ENCODE results near the gene PSMG4. TPM values are rescaled to one million over a fixed set of nuclear protein-coding genes. Genes with fewer than 3 reads are reported as not detected.

The PSMG4 gene
- total RNA-seq, 4 donors from 2014 or later: 10.1 to 22.7 (median 16.7) TPM

DNA sequence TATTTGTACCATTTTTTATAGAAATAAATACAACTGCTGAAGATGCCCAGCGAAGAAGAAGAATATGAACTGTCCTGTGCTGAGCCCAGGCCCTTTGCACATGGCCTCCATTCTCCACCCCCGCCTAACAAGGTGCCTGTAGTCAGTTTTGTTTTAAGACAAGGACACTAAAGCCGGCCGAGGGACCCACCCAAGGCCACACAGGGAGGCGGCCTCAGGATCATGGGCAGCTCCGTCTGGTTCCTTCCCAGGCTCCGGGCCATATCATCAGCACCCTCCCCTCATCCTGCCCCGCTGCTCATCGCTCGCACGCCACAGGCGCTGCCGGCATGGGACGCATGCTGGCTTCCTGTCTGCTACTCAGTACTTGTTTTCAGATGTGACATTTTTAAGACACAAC, 21.3 kb downstream of the PSMG4 start:
- Histone ChIP-seq H3K36me3 (no peaks in the 10 kb centered on the region), H3K4me1 (peaks cover 4 to 7% (median 6%) of the 10 kb centered on the region in 4 donors), H3K9me3 (no peaks in the 10 kb centered on the region), H3K27me3 (no peaks in the 10 kb centered on the region), H3K27ac (no peak overlapping the region), H3K4me3 (no peak overlapping the region)
- WGBS, 2 donors (ENCODE audit: low coverage in 1 of 2): 73 to 82% methylated on average over 3 to 14 of the region's 14 CpGs
- intact Hi-C loops (cut with DNase I; ENCODE audit: low total_unique reads): no loop called here
- in situ Hi-C loops (cut with MboI; ENCODE audit: low pct_ligation_motif_present in 1 of 4, low pct_unique_long_range_greater_than_20kb in 1 of 4, low sequenced_read_pairs in 3 of 4): loop anchor here (10.0 to 25.0 kb wide), 4 partner anchors 175 to 707 kb away; partner anchors contain the start of gene SLC22A23 (in 4 of the 4)
- peak; percentile 6 for DNase-seq
- TF ChIP-seq POLR2AphosphoS5 (IDR thresholded peaks at IDR 0.05) (no peak), EP300 (IDR thresholded peaks at IDR 0.05; ENCODE audit: low read depth) (no peak), POLR2A (IDR thresholded peaks at IDR 0.05) (no peak)
- TF ChIP-seq, protein P1, sequence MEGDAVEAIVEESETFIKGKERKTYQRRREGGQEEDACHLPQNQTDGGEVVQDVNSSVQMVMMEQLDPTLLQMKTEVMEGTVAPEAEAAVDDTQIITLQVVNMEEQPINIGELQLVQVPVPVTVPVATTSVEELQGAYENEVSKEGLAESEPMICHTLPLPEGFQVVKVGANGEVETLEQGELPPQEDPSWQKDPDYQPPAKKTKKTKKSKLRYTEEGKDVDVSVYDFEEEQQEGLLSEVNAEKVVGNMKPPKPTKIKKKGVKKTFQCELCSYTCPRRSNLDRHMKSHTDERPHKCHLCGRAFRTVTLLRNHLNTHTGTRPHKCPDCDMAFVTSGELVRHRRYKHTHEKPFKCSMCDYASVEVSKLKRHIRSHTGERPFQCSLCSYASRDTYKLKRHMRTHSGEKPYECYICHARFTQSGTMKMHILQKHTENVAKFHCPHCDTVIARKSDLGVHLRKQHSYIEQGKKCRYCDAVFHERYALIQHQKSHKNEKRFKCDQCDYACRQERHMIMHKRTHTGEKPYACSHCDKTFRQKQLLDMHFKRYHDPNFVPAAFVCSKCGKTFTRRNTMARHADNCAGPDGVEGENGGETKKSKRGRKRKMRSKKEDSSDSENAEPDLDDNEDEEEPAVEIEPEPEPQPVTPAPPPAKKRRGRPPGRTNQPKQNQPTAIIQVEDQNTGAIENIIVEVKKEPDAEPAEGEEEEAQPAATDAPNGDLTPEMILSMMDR (IDR thresholded peaks at IDR 0.05): no peak

DNA sequence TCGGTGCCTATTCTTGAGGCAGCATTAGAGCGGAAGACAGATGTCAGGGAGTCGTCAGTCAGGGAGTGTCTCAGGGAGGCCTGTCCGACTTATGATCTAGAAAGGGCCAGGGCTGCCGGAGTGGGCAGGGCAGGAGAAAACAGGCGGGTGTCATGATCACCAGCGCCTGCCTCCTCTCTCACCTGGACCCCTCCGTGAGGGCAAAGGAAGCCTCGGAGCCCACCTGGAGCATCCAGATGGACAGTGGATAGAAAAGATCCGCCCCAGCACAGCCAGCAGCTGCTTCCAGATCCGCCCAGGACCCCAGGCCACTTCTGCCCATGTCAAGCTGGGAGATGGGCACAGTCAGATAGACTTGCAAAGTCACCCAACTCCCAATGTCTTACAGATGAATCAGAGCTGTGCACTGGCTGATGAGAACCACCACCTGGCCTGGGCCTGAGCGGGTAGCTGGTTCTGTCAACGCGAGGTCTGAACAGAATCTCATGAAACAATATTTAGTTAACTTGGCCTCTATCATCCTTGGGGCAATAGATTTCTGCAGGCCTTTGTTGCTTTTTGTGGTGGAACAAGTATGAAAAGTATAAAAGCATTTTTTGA, 22.2 kb downstream of the PSMG4 start:
- no peak overlapping the region for H3K4me3 ChIP-seq
- no peaks in the 10 kb centered on the region for H3K27me3 ChIP-seq
- H3K9me3 ChIP-seq: no peaks in the 10 kb centered on the region
- peaks cover 4 to 7% (median 6%) of the 10 kb centered on the region in 4 donors for H3K4me1 ChIP-seq
- H3K36me3 ChIP-seq: no peaks in the 10 kb centered on the region
- peak overlapping the region in 2 of 4 donors; percentile 4 to 24 for H3K27ac ChIP-seq
- intact Hi-C loops (cut with DNase I; ENCODE audit: low total_unique reads) (no loop called here), in situ Hi-C loops (cut with MboI; ENCODE audit: low pct_ligation_motif_present in 1 of 4, low pct_unique_long_range_greater_than_20kb in 1 of 4, low sequenced_read_pairs in 3 of 4) (loop anchor here (10.0 to 25.0 kb wide), 4 partner anchors 174 to 706 kb away; partner anchors contain the start of gene SLC22A23 (in 4 of the 4))
- TF ChIP-seq POLR2AphosphoS5 (IDR thresholded peaks at IDR 0.05): no peak
- TF ChIP-seq, protein P1 (IDR thresholded peaks at IDR 0.05): no peak
- TF ChIP-seq EP300 (IDR thresholded peaks at IDR 0.05; ENCODE audit: low read depth): no peak
- TF ChIP-seq POLR2A (IDR thresholded peaks at IDR 0.05): no peak
- WGBS, 2 donors (ENCODE audit: low coverage in 1 of 2): 80 to 85% methylated on average over 1 to 14 of the region's 14 CpGs
- peak; percentile 5 for DNase-seq

DNA sequence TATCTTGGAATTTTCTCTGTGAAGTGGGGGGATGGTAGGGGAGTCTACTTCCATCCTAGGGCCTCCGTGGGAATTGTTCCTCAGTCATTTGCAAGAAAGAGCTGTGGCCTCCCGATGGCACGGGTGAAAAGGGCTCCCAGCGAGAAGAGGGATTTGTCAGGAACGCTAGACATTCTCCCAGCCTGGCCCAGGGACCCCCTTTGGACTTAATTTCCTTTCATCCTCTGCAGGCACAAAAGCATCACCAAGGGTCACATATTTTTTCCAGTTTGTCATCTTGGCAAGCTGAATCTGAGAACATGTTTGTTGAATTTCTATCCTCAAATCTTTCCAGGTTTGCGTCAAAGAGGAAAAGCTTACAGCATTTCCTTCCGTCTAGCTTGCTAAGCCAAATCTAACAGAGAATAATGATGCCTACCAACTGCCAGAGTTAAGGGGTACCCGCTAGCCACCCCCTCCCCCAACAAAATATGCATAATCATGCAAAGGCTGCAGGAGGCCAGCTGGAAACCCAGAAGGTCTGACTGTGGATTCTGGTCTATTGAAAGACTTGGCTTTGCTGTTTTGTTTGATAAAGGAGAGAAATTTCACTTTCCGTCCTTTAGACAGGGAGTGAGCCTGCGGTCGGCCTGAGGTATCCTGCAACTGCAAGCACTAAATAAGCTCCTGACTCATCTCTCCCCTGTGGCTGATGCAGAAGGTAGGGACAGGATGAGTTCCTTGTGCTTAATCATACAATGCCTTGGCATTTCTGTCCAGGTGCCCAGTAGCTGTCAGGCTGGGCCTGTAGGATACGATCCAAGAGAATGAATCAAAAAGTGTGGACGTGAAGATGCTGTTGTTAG, 23.1 kb downstream of the PSMG4 start:
- no peak overlapping the region for H3K4me3 ChIP-seq
- no peaks in the 10 kb centered on the region for H3K9me3 ChIP-seq
- peak overlapping the region in 3 of 4 donors; percentile 4 to 58 (median 24) for H3K27ac ChIP-seq
- WGBS, 2 donors (ENCODE audit: low coverage in 1 of 2): 38 to 76% methylated on average over 2 to 13 of the region's 13 CpGs
- intact Hi-C loops (cut with DNase I; ENCODE audit: low total_unique reads) (no loop called here), in situ Hi-C loops (cut with MboI; ENCODE audit: low pct_ligation_motif_present in 1 of 4, low pct_unique_long_range_greater_than_20kb in 1 of 4, low sequenced_read_pairs in 3 of 4) (loop anchor here (10.0 to 25.0 kb wide), 4 partner anchors 173 to 705 kb away; partner anchors contain the start of gene SLC22A23 (in 4 of the 4))
- TF ChIP-seq, protein P1 (IDR thresholded peaks at IDR 0.05): no peak
- TF ChIP-seq EP300 (IDR thresholded peaks at IDR 0.05; ENCODE audit: low read depth) (no peak), POLR2AphosphoS5 (IDR thresholded peaks at IDR 0.05) (peak in 1 of 3 donors; percentile 60)
- no peaks in the 10 kb centered on the region for H3K36me3 ChIP-seq
- H3K27me3 ChIP-seq: no peaks in the 10 kb centered on the region
- DNase-seq: peak; percentile 7
- H3K4me1 ChIP-seq: peaks cover 4 to 7% (median 6%) of the 10 kb centered on the region in 4 donors

All from transverse colon (tissue), 4 donors.